OCI-LY7 (cell line): ENCODE data around the gene RHBDL2. TPM values are rescaled to one million over a fixed set of nuclear protein-coding genes. Genes with fewer than 3 reads are reported as not detected.
"Not testable (repeated sequence)": the region's sequence is repeated elsewhere in the genome, so short reads cannot be mapped to it uniquely, and the experiment has no call there.

Experiments used
- BruUV-seq: library from RNA; stranded (reverse); fragments of 400-500 nt; replicated peaks from 2 replicates; lab custom pipeline; 2021; lab: Mats Ljungman, UMichigan
- CTCF ChIA-PET: fragments of 300-600 bp; sonication (Branson Sonifier 250); formaldehyde crosslinking; loops from one replicate; lab custom pipeline; 2022; ENCODE audit warnings: antibody characterized with exemption; ENCODE audit not compliant: unreplicated experiment; lab: Charles Lee
- POLR2A ChIA-PET: fragments of 300-600 bp; sonication (Branson Sonifier 250); formaldehyde crosslinking; loops from one replicate; lab custom pipeline; 2022; ENCODE audit warnings: antibody characterized with exemption; lab: Charles Lee
- DNase-seq: peaks from one replicate; pipeline ENCODE4 v3.0.0-alpha.2; 2015; ENCODE audit warnings: low spot score
- H2AFZ ChIP-seq: fragments of 200-600 bp; sonication (generic), shearing (Covaris generic); 2 replicates; pipeline ENCODE4 v1.6.1; 2014; ENCODE audit warnings: mild to moderate bottlenecking, antibody characterized with exemption, low read length, moderate library complexity
- H3K27ac ChIP-seq: fragments of 200-600 bp; sonication (generic); 2 replicates; pipeline ENCODE4 v1.5.1; 2014; ENCODE audit warnings: mixed run types, low read depth, mild to moderate bottlenecking, moderate library complexity, low read length, inconsistent platforms; ENCODE audit not compliant: poor library complexity, severe bottlenecking
- H3K36me3 ChIP-seq: fragments of 200-600 bp; sonication (generic); 2 replicates; pipeline ENCODE4 v1.6.1; 2014; ENCODE audit warnings: mild to moderate bottlenecking, antibody characterized with exemption, low read length, moderate library complexity, mixed read lengths; ENCODE audit not compliant: insufficient read depth
- H3K4me1 ChIP-seq: fragments of 200-600 bp; sonication (generic); 2 replicates; pipeline ENCODE4 v1.5.1; 2014; ENCODE audit warnings: mild to moderate bottlenecking, low read length; ENCODE audit not compliant: insufficient read depth, poor library complexity, severe bottlenecking
- H3K4me2 ChIP-seq: fragments of 200-600 bp; sonication (generic); 2 replicates; pipeline ENCODE4 v1.6.1; 2014; ENCODE audit warnings: mild to moderate bottlenecking, low read length
- H3K4me3 ChIP-seq: fragments of 200-600 bp; sonication (generic); 2 replicates; pipeline ENCODE4 v1.5.1; 2014; ENCODE audit warnings: mild to moderate bottlenecking, low read depth, low read length; ENCODE audit not compliant: poor library complexity, severe bottlenecking
- H3K79me2 ChIP-seq: fragments of 200-600 bp; sonication (generic); 2 replicates; pipeline ENCODE4 v1.6.1; 2016; ENCODE audit warnings: low read depth, mild to moderate bottlenecking, low read length, moderate library complexity, mixed read lengths; ENCODE audit not compliant: insufficient read depth
- H3K9me2 ChIP-seq: fragments of 200-600 bp; sonication (generic); 2 replicates; pipeline ENCODE4 v1.6.1; 2016; ENCODE audit warnings: mild to moderate bottlenecking, low read length, mixed read lengths; ENCODE audit not compliant: insufficient read depth
- H3K9me3 ChIP-seq: fragments of 200-600 bp; sonication (generic); 2 replicates; pipeline ENCODE4 v1.6.1; 2014; ENCODE audit warnings: mild to moderate bottlenecking, mixed run types, low read length, mixed read lengths
- H4K20me1 ChIP-seq: fragments of 200-600 bp; sonication (generic); 2 replicates; pipeline ENCODE4 v1.6.1; 2014; ENCODE audit warnings: mild to moderate bottlenecking, antibody characterized with exemption, low read length, moderate library complexity, mixed read lengths; ENCODE audit not compliant: insufficient read depth
- EZH2phosphoT487 ChIP-seq: fragments of 200-600 bp; sonication (generic); IDR thresholded peaks from 2 replicates; pipeline ENCODE4 v1.6.1; 2018; ENCODE audit warnings: low read depth, borderline replicate concordance, mild to moderate bottlenecking, mixed run types, antibody characterized with exemption, low read length, moderate library complexity, mixed read lengths
- intact Hi-C: fragments of 100-400 bp; cut with micrococcal nuclease; formaldehyde crosslinking; loops from one replicate; pipeline ENCODE4 v1.10.0; 2022; ENCODE audit not compliant: unreplicated experiment
- total RNA-seq, 2 experiments: library from RNA; depleted of rRNA in 1 of 2; stranded (reverse); fragments of >200 nt in 1 of 2; shearing (Covaris generic) in 1 of 2; gene quantifications; 2 replicates each; pipeline ENCODE4 v1.2.3, GENCODE V29; 2014 to 2022
- TF ChIP-seq, protein P1 (sequence below): fragments of 200-600 bp; sonication (generic); conservative IDR thresholded peaks from 2 replicates; pipeline ENCODE4 v1.5.1; 2014; ENCODE audit warnings: mild to moderate bottlenecking, antibody characterized with exemption, low read length, moderate library complexity, mixed read lengths

Gene RHBDL2
- total RNA-seq, 2 experiments from 2014 or later, result not detected

- no peaks in the 10 kb centered on the region for H3K4me1 ChIP-seq
- H3K36me3 ChIP-seq, result no peaks in the 10 kb centered on the region
- H2AFZ ChIP-seq, result no peak overlapping the region
- no peaks in the 10 kb centered on the region for H3K79me2 ChIP-seq
- TF ChIP-seq, protein P1, sequence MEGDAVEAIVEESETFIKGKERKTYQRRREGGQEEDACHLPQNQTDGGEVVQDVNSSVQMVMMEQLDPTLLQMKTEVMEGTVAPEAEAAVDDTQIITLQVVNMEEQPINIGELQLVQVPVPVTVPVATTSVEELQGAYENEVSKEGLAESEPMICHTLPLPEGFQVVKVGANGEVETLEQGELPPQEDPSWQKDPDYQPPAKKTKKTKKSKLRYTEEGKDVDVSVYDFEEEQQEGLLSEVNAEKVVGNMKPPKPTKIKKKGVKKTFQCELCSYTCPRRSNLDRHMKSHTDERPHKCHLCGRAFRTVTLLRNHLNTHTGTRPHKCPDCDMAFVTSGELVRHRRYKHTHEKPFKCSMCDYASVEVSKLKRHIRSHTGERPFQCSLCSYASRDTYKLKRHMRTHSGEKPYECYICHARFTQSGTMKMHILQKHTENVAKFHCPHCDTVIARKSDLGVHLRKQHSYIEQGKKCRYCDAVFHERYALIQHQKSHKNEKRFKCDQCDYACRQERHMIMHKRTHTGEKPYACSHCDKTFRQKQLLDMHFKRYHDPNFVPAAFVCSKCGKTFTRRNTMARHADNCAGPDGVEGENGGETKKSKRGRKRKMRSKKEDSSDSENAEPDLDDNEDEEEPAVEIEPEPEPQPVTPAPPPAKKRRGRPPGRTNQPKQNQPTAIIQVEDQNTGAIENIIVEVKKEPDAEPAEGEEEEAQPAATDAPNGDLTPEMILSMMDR, result no peak
- no peak for TF ChIP-seq EZH2phosphoT487
- H3K9me3 ChIP-seq, result peaks cover 10% of the 10 kb centered on the region; the same call in 1 of the 2 replicates
- BruUV-seq, result no TSS peak
- no peaks in the 10 kb centered on the region for H3K9me2 ChIP-seq
- no peak overlapping the region for H3K4me3 ChIP-seq
- ChIA-PET CTCF (no interaction called here), POLR2A (interaction anchor here (0.6 to 0.7 kb wide), 2 partner anchors 136 to 1825 kb away, joined by 3 read pairs; no protein-coding TSS in a partner anchor)
- intact Hi-C loops, result no loop called here
- DNase-seq, result no peak
- no peaks in the 10 kb centered on the region for H4K20me1 ChIP-seq
- no peak overlapping the region for H3K27ac ChIP-seq
- no peak overlapping the region for H3K4me2 ChIP-seq
Measured at GRCh38 chr1:38973659-38974437, 32.2 kb upstream of the RHBDL2 start.

GRCh38 chr1:38973145-38973544, 31.5 kb upstream of the RHBDL2 start:
- H3K79me2 ChIP-seq, H3K27ac ChIP-seq, H3K4me2 ChIP-seq, H3K36me3 ChIP-seq, H4K20me1 ChIP-seq, H3K4me1 ChIP-seq, H3K9me2 ChIP-seq, BruUV-seq, intact Hi-C loops, DNase-seq, H2AFZ ChIP-seq, H3K4me3 ChIP-seq, H3K9me3 ChIP-seq, CTCF ChIA-PET: not testable (repeated sequence)
- POLR2A ChIA-PET, result interaction anchor here (0.7 kb wide), 1 partner anchor 1826 kb away, joined by 3 read pairs; no protein-coding TSS in a partner anchor

DNA sequence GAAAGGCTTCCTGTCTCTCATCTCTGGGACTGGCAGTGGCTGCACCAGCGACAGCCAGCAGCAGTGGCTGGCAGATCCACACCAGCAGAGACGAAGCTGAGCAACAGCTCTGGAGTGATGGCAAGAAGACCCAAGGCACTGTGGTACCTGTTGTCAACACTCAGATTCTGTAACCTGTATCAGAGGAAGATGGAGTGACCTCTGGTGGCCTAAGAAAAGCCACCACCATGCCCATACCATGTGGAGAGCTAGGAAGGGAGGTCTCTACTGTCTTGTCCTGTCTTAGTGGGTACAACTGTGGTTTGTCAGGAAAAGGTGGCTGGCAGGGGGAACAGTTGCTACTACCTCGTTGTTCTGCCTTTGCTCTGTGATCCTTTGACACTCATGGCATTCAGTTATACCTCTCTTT, 22.5 kb upstream of the RHBDL2 start:
- CTCF ChIA-PET, result no interaction called here
- no peak overlapping the region for H3K4me3 ChIP-seq
- intact Hi-C loops, result no loop called here
- H3K27ac ChIP-seq, result no peak overlapping the region
- DNase-seq, result peak; percentile 32
- no peak overlapping the region for H2AFZ ChIP-seq
- no peaks in the 10 kb centered on the region for H4K20me1 ChIP-seq
- no peaks in the 10 kb centered on the region for H3K79me2 ChIP-seq
- BruUV-seq, result no TSS peak
- H3K9me3 ChIP-seq, result no peaks in the 10 kb centered on the region
- H3K36me3 ChIP-seq, result no peaks in the 10 kb centered on the region
- H3K4me1 ChIP-seq, result no peaks in the 10 kb centered on the region
- H3K9me2 ChIP-seq, result no peaks in the 10 kb centered on the region
- no peak for TF ChIP-seq EZH2phosphoT487
- TF ChIP-seq, protein P1, result peak; percentile 66
- POLR2A ChIA-PET, result no interaction called here
- no peak overlapping the region for H3K4me2 ChIP-seq
